ENCODE measurements around the gene SCUBE3.

- TF ChIP-seq POLR2A (IDR thresholded peaks at IDR 0.05) = no peak
- TF ChIP-seq CTCF (IDR thresholded peaks at IDR 0.05) = no peak
Measured at GRCh38 chr6:35293681-35294080, 79.9 kb downstream of the SCUBE3 start.

Measured in prostate gland (tissue), 2 donors.